Measurements from ENCODE around the gene GNAQ.

- TF ChIP-seq FOXM1 (IDR thresholded peaks at IDR 0.05; ENCODE audit: low read depth) (no peak), CTCF (IDR thresholded peaks at IDR 0.05) (no peak), CHD2 (IDR thresholded peaks at IDR 0.05; ENCODE audit: low read length, partially characterized antibody) (no peak), EZH2phosphoT487 (IDR thresholded peaks at IDR 0.05; ENCODE audit: borderline replicate concordance, low read depth) (no peak)
These were observed 352.5 kb downstream of the GNAQ start for GRCh38 chr9:77679088-77679487.

All from SK-N-SH (cell line).